GM19025 (cell line): ENCODE data around the gene ITPA.

Experiments
- ATAC-seq: cut with Tn5 transposase; IDR thresholded peaks from one replicate; pipeline ENCODE4 v1.9.1; 2021; ENCODE audit warnings: mild to moderate bottlenecking, low read depth, moderate library complexity; ENCODE audit not compliant: unreplicated experiment

ITPA gene

GRCh38 chr20:3209257-3209945, at the start of gene ITPA:
Gene ITPA, plus strand, starts transcription at chr20:3209498. Its CDS starts 54 bp downstream, at chr20:3209552.
- no peak for ATAC-seq

- ATAC-seq = no peak
These were observed 48.9 kb upstream of the ITPA start for GRCh38 chr20:3160418-3160817.

- no peak for ATAC-seq
These were observed 47.8 kb upstream of the ITPA start for GRCh38 chr20:3161316-3162079.

GRCh38 chr20:3162080-3162611, 47.2 kb upstream of the ITPA start:
- ATAC-seq = no peak

GRCh38 chr20:3163099-3164042, 45.9 kb upstream of the ITPA start:
- ATAC-seq = no peak

GRCh38 chr20:3164043-3164762, 45.1 kb upstream of the ITPA start:
- ATAC-seq = no peak

- no peak for ATAC-seq
These were observed 44.4 kb upstream of the ITPA start for GRCh38 chr20:3164763-3165410.

- ATAC-seq = no peak
These were observed 43.6 kb upstream of the ITPA start for GRCh38 chr20:3165473-3166337.

- ATAC-seq = no peak
These were observed 42.9 kb upstream of the ITPA start for GRCh38 chr20:3166338-3166912.

GRCh38 chr20:3166913-3167342, 42.4 kb upstream of the ITPA start:
- ATAC-seq = no peak

GRCh38 chr20:3167738-3168078, 41.6 kb upstream of the ITPA start:
- ATAC-seq = no peak

GRCh38 chr20:3168079-3168828, 41.0 kb upstream of the ITPA start:
- ATAC-seq = no peak

GRCh38 chr20:3168829-3169590, 40.3 kb upstream of the ITPA start:
- no peak for ATAC-seq

GRCh38 chr20:3171391-3172125, 37.7 kb upstream of the ITPA start:
- no peak for ATAC-seq

GRCh38 chr20:3172126-3172932, 37.0 kb upstream of the ITPA start:
- no peak for ATAC-seq
